ENCODE results near the gene ZBTB38.

ZBTB38 gene

GRCh38 chr3:141337523-141337854, 30.8 kb upstream of the ZBTB38 start:
- H3K4me1 ChIP-seq, result peaks cover 0 to 12% (median 5%) of the 10 kb centered on the region in 4 donors
- H3K4me3 ChIP-seq, result no peak overlapping the region
- H3K9me3 ChIP-seq, result no peaks in the 10 kb centered on the region
- DNase-seq, result no peak
- H3K27ac ChIP-seq, result no peak overlapping the region
- no peak for TF ChIP-seq CTCF (IDR thresholded peaks at IDR 0.05)
- intact Hi-C loops (cut with DNase I; ENCODE audit: low total_unique reads), result no loop called here
- H3K27me3 ChIP-seq, result no peaks in the 10 kb centered on the region
- no peaks in the 10 kb centered on the region for H3K36me3 ChIP-seq

- intact Hi-C loops (cut with DNase I; ENCODE audit: low total_unique reads), result no loop called here
- DNase-seq, result no peak
Observed at GRCh38 chr3:141337991-141338390, 30.3 kb upstream of the ZBTB38 start.

GRCh38 chr3:141338881-141339280, 29.4 kb upstream of the ZBTB38 start:
- Histone ChIP-seq H3K27me3 (no peaks in the 10 kb centered on the region), H3K9me3 (no peaks in the 10 kb centered on the region), H3K36me3 (no peaks in the 10 kb centered on the region), H3K4me1 (no peaks in the 10 kb centered on the region), H3K4me3 (no peak overlapping the region), H3K27ac (no peak overlapping the region)
- no peak for TF ChIP-seq CTCF (IDR thresholded peaks at IDR 0.05)
- intact Hi-C loops (cut with DNase I; ENCODE audit: low total_unique reads), result no loop called here
- no peak for DNase-seq

More at GRCh38 chr3:141337991-141338390, 30.3 kb upstream of the ZBTB38 start:
- Histone ChIP-seq H3K27ac (no peak overlapping the region), H3K27me3 (no peaks in the 10 kb centered on the region), H3K9me3 (no peaks in the 10 kb centered on the region), H3K4me1 (peaks cover 0 to 7% (median 3%) of the 10 kb centered on the region in 4 donors), H3K36me3 (no peaks in the 10 kb centered on the region), H3K4me3 (no peak overlapping the region)
- no peak for TF ChIP-seq CTCF (IDR thresholded peaks at IDR 0.05)

GRCh38 chr3:141341536-141341935, 26.8 kb upstream of the ZBTB38 start:
- intact Hi-C loops (cut with DNase I; ENCODE audit: low total_unique reads), result no loop called here
- DNase-seq, result no peak
- TF ChIP-seq CTCF (IDR thresholded peaks at IDR 0.05), result no peak
- Histone ChIP-seq H3K27me3 (no peaks in the 10 kb centered on the region), H3K4me3 (no peak overlapping the region), H3K4me1 (no peaks in the 10 kb centered on the region), H3K36me3 (no peaks in the 10 kb centered on the region), H3K27ac (no peak overlapping the region), H3K9me3 (no peaks in the 10 kb centered on the region)

- intact Hi-C loops (cut with DNase I; ENCODE audit: low total_unique reads), result no loop called here
- Histone ChIP-seq H3K36me3 (no peaks in the 10 kb centered on the region), H3K4me1 (no peaks in the 10 kb centered on the region), H3K27me3 (no peaks in the 10 kb centered on the region), H3K9me3 (no peaks in the 10 kb centered on the region), H3K4me3 (no peak overlapping the region), H3K27ac (no peak overlapping the region)
- no peak for DNase-seq
- no peak for TF ChIP-seq CTCF (IDR thresholded peaks at IDR 0.05)
Observed at GRCh38 chr3:141342386-141342785, 25.9 kb upstream of the ZBTB38 start.

- no peaks in the 10 kb centered on the region for H3K4me1 ChIP-seq
- DNase-seq, result no peak
- no peak for TF ChIP-seq CTCF (IDR thresholded peaks at IDR 0.05)
- no peak overlapping the region for H3K27ac ChIP-seq
- no peaks in the 10 kb centered on the region for H3K9me3 ChIP-seq
- no peaks in the 10 kb centered on the region for H3K27me3 ChIP-seq
- intact Hi-C loops (cut with DNase I; ENCODE audit: low total_unique reads), result no loop called here
- no peaks in the 10 kb centered on the region for H3K36me3 ChIP-seq
- H3K4me3 ChIP-seq, result no peak overlapping the region
Observed at GRCh38 chr3:141343077-141343476, 25.2 kb upstream of the ZBTB38 start.
